ENCODE results near the gene MOCOS.

- TF ChIP-seq CTCF (IDR thresholded peaks at IDR 0.05; ENCODE audit: low read depth, low read length, missing input control) (no peak), RAD21 (IDR thresholded peaks at IDR 0.05) (no peak), YY1 (IDR thresholded peaks at IDR 0.05) (no peak), JUND (IDR thresholded peaks at IDR 0.05) (no peak), RXRA (IDR thresholded peaks at IDR 0.05) (no peak), EGR1 (IDR thresholded peaks at IDR 0.05; ENCODE audit: low read depth in 2 of 2) (no peak), MAX (IDR thresholded peaks at IDR 0.05) (no peak), REST (IDR thresholded peaks at IDR 0.05) (no peak)
Observed at GRCh38 chr18:36167692-36168218, 19.5 kb upstream of the MOCOS start.

Data from liver (tissue), 3 donors.